Endothelial cell of umbilical vein (primary cell): ENCODE results near the gene TTC39A. TPM values are rescaled to one million over a fixed set of nuclear protein-coding genes. Genes with fewer than 3 reads are reported as not detected.

ENCODE experiments used
- BruUV-seq: library from RNA; stranded (reverse); fragments of 400-500 nt; replicated peaks from 2 replicates; lab custom pipeline; 2021; lab: Mats Ljungman, UMichigan
- CTCF ChIA-PET: fragments of 300-600, 350-600 bp; sonication (Branson Sonifier 250); formaldehyde crosslinking; loops from one replicate; lab custom pipeline; 2021; ENCODE audit warnings: antibody characterized with exemption, inconsistent platforms; lab: Charles Lee
- POLR2A ChIA-PET: fragments of 300-600, 350-600 bp; sonication (Branson Sonifier 250); formaldehyde crosslinking; loops from one replicate; lab custom pipeline; 2021; ENCODE audit warnings: antibody characterized with exemption, inconsistent platforms; lab: Charles Lee
- DNase-seq: peaks from one replicate; pipeline ENCODE4 v3.0.0-alpha.2; 2011; ENCODE audit warnings: low read depth, low spot score
- FAIRE-seq: peaks from 2 replicates; lab custom pipeline; 2011; peaks lifted over from hg19 to GRCh38; lab: Jason Lieb, UNC
- H2AFZ ChIP-seq: 2 replicates; pipeline ENCODE4 v1.6.0; 2012; ENCODE audit warnings: low read depth, low read length, control low read depth, inconsistent platforms
- H3K27ac ChIP-seq: 2 replicates; pipeline ENCODE4 v1.5.1; 2011; ENCODE audit warnings: low read depth, mild to moderate bottlenecking, control low read depth, low read length, moderate library complexity; ENCODE audit not compliant: insufficient read depth
- H3K27me3 ChIP-seq, 2 experiments: 2 replicates each; pipeline versions ENCODE4 v1.6.0 to v1.6.1; 2011; ENCODE audit warnings: low read length in 2 of 2, mixed read lengths in 1 of 2; ENCODE audit not compliant: control insufficient read depth in 2 of 2, insufficient read depth in 2 of 2
- H3K36me3 ChIP-seq, 2 experiments: 2 replicates in 1 of 2; 3 replicates in 1 of 2; pipeline ENCODE4 v1.5.1; 2011; ENCODE audit warnings: low read length in 2 of 2, mild to moderate bottlenecking in 1 of 2, moderate library complexity in 1 of 2; ENCODE audit not compliant: control insufficient read depth in 2 of 2, insufficient read depth in 2 of 2; ENCODE audit errors: extremely low read depth in 1 of 2
- H3K4me1 ChIP-seq: 3 replicates; pipeline ENCODE4 v1.5.1; 2011; ENCODE audit warnings: mild to moderate bottlenecking, low read length; ENCODE audit not compliant: control insufficient read depth, insufficient read depth; ENCODE audit errors: extremely low read depth
- H3K4me2 ChIP-seq: 2 replicates; pipeline ENCODE4 v1.6.1; 2011; ENCODE audit warnings: low read length, control low read depth, mixed read lengths; ENCODE audit not compliant: insufficient read depth
- H3K4me3 ChIP-seq, 3 experiments: fragments of 200-600 bp in 1 of 3; sonication (generic), shearing (Covaris generic) in 1 of 3; replicated peaks in 1 of 3; 2 replicates each; pipeline ENCODE4 v1.5.1; 2011 to 2016; ENCODE audit warnings: control low read depth in 3 of 3, low read length in 3 of 3, mild to moderate bottlenecking in 2 of 3, inconsistent platforms in 1 of 3, low read depth in 1 of 3, moderate library complexity in 1 of 3; ENCODE audit not compliant: insufficient read depth in 1 of 3
- H3K79me2 ChIP-seq: 2 replicates; pipeline ENCODE4 v1.6.0; 2012; ENCODE audit warnings: low read length, inconsistent platforms; ENCODE audit not compliant: control insufficient read depth, insufficient read depth
- H3K9ac ChIP-seq: replicated peaks from 2 replicates; pipeline ENCODE3; 2011; ENCODE audit warnings: low read length, control low read depth; ENCODE audit not compliant: insufficient read depth; ENCODE audit errors: extremely low read depth
- H3K9me1 ChIP-seq: replicated peaks from 3 replicates; pipeline ENCODE4 v1.6.0; 2011; ENCODE audit warnings: mild to moderate bottlenecking, low read length; ENCODE audit not compliant: control insufficient read depth, insufficient read depth; ENCODE audit errors: extremely low read depth
- H3K9me3 ChIP-seq: replicated peaks from 2 replicates; pipeline ENCODE4 v1.5.1; 2012; ENCODE audit warnings: low read length, inconsistent platforms; ENCODE audit not compliant: control insufficient read depth, insufficient read depth
- H4K20me1 ChIP-seq: replicated peaks from 2 replicates; pipeline ENCODE3; 2011; ENCODE audit warnings: mild to moderate bottlenecking, low read length; ENCODE audit not compliant: control insufficient read depth, insufficient read depth; ENCODE audit errors: extremely low read depth
- EZH2 ChIP-seq: IDR thresholded peaks from 2 replicates; pipeline ENCODE4 v1.6.1; 2012; ENCODE audit warnings: borderline replicate concordance, low read depth, mild to moderate bottlenecking, moderate library complexity, low read length, inconsistent platforms; ENCODE audit not compliant: severe bottlenecking
- GATA2 ChIP-seq: IDR thresholded peaks from 2 replicates; pipeline ENCODE4 v1.7.0; 2011; ENCODE audit warnings: low read depth, mild to moderate bottlenecking, moderate library complexity, mixed read lengths, low read length; ENCODE audit not compliant: insufficient read length, insufficient read depth
- JUN ChIP-seq: IDR thresholded peaks from 2 replicates; pipeline ENCODE4 v1.6.1; 2011; ENCODE audit warnings: borderline replicate concordance, low read depth; ENCODE audit not compliant: insufficient read length, insufficient read depth
- POLR2AphosphoS5 ChIP-seq: IDR thresholded peaks from 2 replicates; pipeline ENCODE4 v1.6.1; 2012; ENCODE audit warnings: low read depth, mild to moderate bottlenecking, control low read depth, low read length, moderate library complexity; ENCODE audit not compliant: insufficient read depth
- dilution Hi-C: fragments of 300-500 bp; cut with MboI; formaldehyde crosslinking; loops from one replicate; pipeline ENCODE4 v1.15.0; 2019; ENCODE audit warnings: low sequenced_read_pairs; ENCODE audit not compliant: extremely low pct_ligation_motif_present
- intact Hi-C: fragments of 100-400 bp; cut with micrococcal nuclease; formaldehyde crosslinking; loops from one replicate; pipeline ENCODE4 v1.10.0; 2022
- polyA plus RNA-seq, 4 experiments: library from polyadenylated mRNA; depleted of rRNA in 3 of 4; stranded (reverse) in 3 of 4; unstranded in 1 of 4; fragments of >200 nt; gene quantifications; 2 replicates each; pipeline versions ENCODE4 v1.2.1 to v1.2.3, GENCODE V29; 2011 to 2012; ENCODE audit warnings: missing spikeins in 1 of 4
- total RNA-seq: library from RNA; stranded (reverse); gene quantifications from 2 replicates; pipeline ENCODE4 v1.2.3, GENCODE V29; 2021

TTC39A gene
- total and polyA plus RNA-seq, 2 donors (not counting 3 experiments of a cell fraction or from before 2014, with no cell fraction given) = 1.1 to 1.7 TPM

- CTCF ChIA-PET = no interaction called here
- H3K4me3 ChIP-seq = no peak overlapping the region
- peaks cover 17 to 19% of the 10 kb centered on the region in 2 experiments for H3K27me3 ChIP-seq
- no peak overlapping the region for H3K4me2 ChIP-seq
- H3K27ac ChIP-seq = no peak overlapping the region
- no peaks in the 10 kb centered on the region for H3K79me2 ChIP-seq
- TF ChIP-seq GATA2 = no peak
- TF ChIP-seq POLR2AphosphoS5 = no peak
- no peak for TF ChIP-seq EZH2
- no peak overlapping the region for H3K9ac ChIP-seq
- no peak overlapping the region for H2AFZ ChIP-seq
- POLR2A ChIA-PET = no interaction called here
- FAIRE-seq (no peak), DNase-seq (no peak)
- H4K20me1 ChIP-seq = no peaks in the 10 kb centered on the region
- dilution Hi-C loops (no loop called here), intact Hi-C loops (no loop called here)
- H3K36me3 ChIP-seq = no peaks in the 10 kb centered on the region
- H3K9me1 ChIP-seq = no peaks in the 10 kb centered on the region
- H3K9me3 ChIP-seq = no peaks in the 10 kb centered on the region
- BruUV-seq = no TSS peak
- no peaks in the 10 kb centered on the region for H3K4me1 ChIP-seq
These were observed 12.3 kb upstream of the TTC39A start for GRCh38 chr1:51342591-51343206.

- Histone ChIP-seq H3K36me3 (no peaks in the 10 kb centered on the region), H3K4me2 (no peak overlapping the region), H3K4me3 (no peak overlapping the region), H3K4me1 (no peaks in the 10 kb centered on the region), H4K20me1 (no peaks in the 10 kb centered on the region), H2AFZ (no peak overlapping the region), H3K27me3 (peaks cover 17 to 19% of the 10 kb centered on the region in 2 experiments), H3K9me3 (no peaks in the 10 kb centered on the region), H3K79me2 (no peaks in the 10 kb centered on the region), H3K9me1 (no peaks in the 10 kb centered on the region), H3K9ac (no peak overlapping the region), H3K27ac (no peak overlapping the region)
- dilution Hi-C loops = no loop called here
- FAIRE-seq (no peak), DNase-seq (no peak)
- POLR2A ChIA-PET = no interaction called here
- no TSS peak for BruUV-seq
- CTCF ChIA-PET = interaction anchor here (0.5 to 2.0 kb wide), 2 partner anchors 10 to 1548 kb away, joined by 3 to 5 read pairs; no protein-coding TSS in a partner anchor
- no peak for TF ChIP-seq JUN
- intact Hi-C loops = no loop called here
These were observed 11.6 kb upstream of the TTC39A start for GRCh38 chr1:51341876-51342496.
